Measurements from ENCODE around the gene ZACN.

The ZACN gene

GRCh38 chr17:76102944-76103273 lies 23.9 kb downstream of the ZACN start:
- no peak for DNase-seq (ENCODE audit: low read depth, low spot score)

DNA sequence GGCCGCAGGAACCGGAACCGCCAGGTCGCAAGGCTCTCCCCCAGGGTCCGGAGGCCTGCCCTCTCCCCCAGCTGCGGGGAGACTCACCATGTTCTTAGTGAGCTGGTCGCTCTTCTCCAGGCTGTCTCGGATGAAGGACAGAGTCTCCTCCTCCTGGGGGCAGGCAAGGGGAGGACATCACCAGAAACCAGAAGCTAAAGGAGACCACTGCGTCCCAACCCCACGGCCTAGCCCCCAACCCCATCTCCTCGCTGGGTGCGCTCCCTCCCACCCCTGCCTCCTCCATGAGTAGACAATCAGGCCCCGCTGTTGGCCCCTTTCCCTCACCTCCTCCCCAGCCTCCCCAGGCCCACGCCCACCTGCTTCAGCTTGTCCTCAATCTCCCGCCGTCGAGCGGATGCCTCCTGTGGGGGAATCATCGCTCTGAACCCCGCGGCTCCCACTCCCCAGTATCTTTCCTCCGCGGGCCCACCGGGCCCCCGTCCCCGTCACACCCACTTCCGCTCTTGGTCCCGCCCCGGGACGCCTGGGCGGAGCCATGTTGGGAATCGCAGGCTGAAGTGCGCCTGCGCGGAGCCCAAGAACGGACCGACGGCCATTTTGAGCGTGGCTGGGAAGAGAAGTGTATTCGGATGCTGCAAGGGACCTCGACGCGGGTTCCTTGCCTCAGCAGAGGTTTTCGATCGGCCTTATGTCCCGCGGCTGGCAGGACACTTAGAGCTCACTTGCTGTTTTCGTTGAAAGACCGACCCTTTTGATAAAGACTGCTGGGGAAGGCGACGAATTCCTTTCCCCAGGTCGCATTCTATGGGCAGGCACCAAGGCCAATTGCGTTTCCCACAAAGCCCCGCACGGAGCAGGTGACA lies 24.5 kb downstream of the ZACN start, which contains the start of gene EXOC7:
Gene EXOC7 (minus strand): TSS at position 514 of the 866 bp plus-strand sequence. CDS start 95 bp downstream, at position 419.
- DNase-seq (ENCODE audit: low read depth, low spot score), result peak; percentile 85

- DNase-seq (ENCODE audit: low read depth, low spot score), result no peak
Observed at GRCh38 chr17:76104140-76104895, 25.3 kb downstream of the ZACN start.

- DNase-seq (ENCODE audit: low read depth, low spot score), result no peak
Observed at GRCh38 chr17:76104896-76105231, 25.9 kb downstream of the ZACN start.

- no peak for DNase-seq (ENCODE audit: low read depth, low spot score)
Observed at GRCh38 chr17:76106703-76107102, 27.7 kb downstream of the ZACN start.

GRCh38 chr17:76107509-76107908 lies 28.5 kb downstream of the ZACN start:
- no peak for DNase-seq (ENCODE audit: low read depth, low spot score)

DNA sequence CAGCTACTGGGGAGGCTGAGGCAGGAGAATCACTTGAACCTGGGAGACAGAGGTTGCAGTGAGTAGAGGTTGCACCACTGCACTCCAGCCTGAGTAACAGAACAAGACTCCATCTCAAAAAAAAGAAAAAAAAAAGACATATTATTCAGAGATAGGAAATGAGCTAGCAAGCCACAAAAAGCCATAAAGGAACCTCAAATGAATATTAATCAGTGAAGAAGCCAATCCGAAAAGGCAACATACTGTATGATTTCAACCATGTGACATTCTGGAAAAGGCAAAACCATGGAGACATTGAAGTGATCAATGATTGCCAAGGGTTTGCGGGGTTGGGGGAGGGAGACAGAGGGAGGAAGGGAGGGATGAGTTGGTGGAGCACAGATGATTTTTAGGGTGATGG lies 33.0 kb downstream of the ZACN start:
- no peak for DNase-seq (ENCODE audit: low read depth, low spot score)

GRCh38 chr17:76115138-76115754 lies 36.3 kb downstream of the ZACN start:
- no peak for DNase-seq (ENCODE audit: low read depth, low spot score)

DNA sequence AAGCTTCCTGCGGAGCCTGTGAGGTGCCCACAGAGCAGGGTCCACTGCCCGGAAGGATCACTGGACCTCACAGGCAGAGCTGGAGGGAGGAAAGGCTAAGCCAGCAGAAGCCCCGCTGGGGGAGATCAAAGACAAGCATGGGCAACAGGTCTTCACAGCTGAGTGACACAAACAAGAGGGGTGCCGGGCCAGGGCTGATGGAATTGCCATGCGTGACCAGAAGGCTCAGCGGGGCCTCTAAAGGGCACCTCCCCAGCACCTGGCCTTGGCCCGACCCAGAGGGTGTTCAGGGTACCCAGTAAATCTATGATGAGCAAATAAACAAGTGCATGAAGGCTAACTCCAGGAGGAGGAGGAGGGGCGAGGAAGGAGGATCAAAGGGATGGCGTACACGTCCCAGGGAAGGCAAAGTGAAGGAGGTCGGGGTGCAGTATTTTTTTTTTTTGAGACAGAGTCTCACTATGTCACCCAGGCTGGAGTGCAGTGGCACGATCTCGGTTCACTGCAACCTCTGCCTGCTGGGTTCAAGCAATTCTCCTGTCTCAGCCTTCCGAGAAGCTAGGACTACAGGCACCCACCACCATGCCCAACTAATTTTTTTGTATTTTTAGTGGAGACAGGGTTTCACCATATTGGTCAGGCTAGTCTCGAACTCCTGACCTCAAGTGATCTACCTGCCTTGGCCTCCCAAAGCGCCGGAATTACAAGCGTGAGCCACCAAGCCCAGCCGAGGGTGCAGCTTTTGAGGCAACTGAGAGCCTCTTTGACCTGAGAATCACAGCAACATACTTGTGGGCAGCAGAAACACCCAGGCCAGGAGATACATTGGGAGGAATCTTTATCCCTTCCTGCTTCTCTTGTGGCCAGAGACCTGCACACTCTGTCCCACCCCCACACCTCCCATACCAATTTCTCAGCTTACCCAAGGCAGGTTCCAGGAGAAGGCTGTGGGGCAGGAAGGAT lies 40.7 kb downstream of the ZACN start:
- DNase-seq (ENCODE audit: low read depth, low spot score), result no peak

DNA sequence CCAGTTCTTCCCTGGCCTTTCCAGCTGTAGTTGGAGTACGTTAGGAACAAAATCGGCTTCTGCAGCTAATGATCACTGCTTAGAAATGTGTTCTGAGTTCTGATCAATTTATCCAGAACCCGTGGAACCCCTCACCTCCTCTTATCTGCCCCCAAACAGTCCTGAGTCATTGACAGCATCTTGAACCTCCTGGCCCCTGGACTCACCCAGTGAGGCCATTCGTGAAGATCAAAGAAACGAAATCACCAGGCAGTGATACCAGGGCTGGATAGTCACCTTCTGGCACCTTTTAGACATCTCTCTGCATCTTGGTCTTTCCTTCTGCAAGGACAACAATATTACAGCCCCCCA lies 41.7 kb downstream of the ZACN start:
- no peak for DNase-seq (ENCODE audit: low read depth, low spot score)

- no peak for DNase-seq (ENCODE audit: low read depth, low spot score)
Observed at GRCh38 chr17:76121932-76122430, 43.0 kb downstream of the ZACN start.

DNA sequence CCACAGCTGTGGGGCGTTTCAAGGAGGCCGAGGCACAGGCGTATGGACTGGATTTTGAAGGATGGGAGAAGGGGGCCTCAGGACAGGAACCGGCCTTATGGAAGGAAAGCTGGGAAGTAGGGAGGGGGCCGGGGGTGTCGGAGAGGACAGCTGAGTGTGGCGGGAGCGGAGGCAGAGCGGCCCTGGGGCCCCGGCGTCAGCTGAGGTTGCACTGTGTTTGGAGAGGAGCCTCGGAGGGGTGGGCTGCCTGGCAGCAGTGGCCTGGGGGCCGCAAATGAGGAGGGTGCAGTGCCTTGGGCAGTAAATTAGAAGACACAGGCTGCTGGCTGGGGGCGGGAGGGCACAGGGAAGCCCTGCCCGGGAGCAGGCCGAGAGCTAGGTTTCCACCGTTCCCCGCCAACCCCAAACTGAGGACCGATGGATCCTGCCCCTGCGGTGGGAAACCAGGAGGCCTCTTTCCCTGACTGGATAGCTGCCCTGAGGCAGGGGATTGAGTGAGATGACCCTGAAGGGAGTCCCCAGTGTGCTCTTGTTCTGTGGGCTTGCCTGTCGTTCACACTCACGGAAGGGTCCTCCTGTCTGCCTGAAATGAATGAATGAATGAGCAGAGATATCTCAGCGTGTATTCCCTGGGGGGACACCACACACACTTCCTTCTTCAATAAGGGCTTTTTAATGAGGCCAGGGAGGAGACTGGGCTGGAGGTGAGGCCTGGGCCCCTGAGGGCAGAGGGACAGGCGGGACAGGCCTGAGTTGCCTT lies 43.6 kb downstream of the ZACN start:
- no peak for DNase-seq (ENCODE audit: low read depth, low spot score)

- no peak for DNase-seq (ENCODE audit: low read depth, low spot score)
Observed at GRCh38 chr17:76123191-76123499, 44.2 kb downstream of the ZACN start.

DNA sequence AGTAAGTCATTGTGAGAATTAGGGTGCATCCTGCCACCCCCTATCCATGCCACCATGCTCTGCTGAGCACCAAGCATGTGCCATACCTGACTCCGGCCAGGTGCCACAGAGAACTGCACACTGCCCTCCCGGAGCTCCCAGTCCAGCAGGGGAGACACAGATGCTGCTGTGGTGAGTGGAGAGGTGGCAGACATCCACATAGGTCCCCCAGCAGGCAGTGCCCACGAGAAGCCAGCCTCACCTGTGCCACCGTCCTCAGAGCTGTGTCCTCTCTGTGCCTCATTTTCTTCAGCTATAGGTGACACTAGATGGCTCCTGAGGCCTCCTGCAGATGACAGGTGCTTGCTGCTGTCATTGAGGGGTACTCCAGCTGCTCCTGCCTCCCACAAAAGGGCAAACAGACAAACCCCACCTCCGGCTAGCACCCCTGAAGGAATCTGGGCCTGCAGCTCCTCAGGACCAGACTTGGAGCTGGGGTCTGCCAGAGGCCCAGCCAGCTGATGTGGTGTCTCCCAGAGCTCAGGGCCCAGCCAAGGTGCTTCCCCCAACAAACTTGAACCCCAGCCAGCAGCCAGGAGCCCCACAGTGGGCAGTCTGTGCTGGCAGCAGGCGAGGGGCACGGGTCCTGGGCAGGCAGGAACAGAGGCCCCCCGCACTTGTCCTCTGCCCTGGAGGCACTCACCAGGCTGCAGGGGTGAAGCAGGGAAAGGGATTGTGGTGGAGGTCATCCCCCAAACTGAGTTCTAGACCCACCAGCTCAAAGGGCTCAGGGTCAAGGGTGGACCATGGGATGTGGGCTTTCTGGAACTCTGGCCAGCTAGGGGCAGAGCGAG lies 45.0 kb downstream of the ZACN start:
- DNase-seq (ENCODE audit: low read depth, low spot score), result no peak

DNA sequence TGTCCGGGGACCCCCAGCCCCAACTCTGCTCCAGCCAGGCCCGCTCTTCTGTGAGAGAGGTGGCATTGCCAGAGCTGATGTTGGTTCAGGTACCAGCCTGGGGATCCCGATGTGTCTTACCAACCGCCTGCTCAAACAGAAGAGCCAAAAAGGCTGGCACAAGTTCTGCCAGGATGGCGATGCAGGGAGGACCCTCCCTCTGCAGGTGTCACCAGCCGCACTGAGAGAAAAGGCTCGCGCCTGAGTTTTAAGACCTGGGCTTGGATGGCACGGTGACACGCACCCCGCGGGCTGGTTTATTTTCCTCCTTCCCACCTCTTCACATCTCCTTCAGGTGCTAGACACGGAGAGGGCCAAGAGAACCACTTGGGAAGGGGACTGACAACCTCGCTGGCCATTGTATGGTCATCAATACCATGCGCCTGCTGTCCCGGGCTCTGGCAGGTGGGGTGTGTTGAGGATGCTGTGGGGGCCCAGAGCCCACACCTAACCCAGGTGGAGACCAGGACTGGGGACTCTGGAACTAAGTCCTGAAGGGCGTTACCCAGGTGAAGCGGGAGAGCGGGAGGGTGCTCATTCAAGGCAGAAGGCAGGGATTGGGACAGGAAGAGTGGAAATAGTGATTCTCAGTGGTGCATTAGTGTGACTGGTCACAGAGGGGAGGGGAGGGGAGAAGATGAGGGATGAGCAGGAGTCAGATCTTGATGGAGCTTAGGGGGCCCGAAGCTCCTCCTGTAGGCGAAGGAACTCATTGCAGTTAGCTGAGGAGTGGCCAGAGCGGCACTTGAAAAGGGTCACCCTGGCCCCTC lies 45.8 kb downstream of the ZACN start:
- DNase-seq (ENCODE audit: low read depth, low spot score), result no peak

- no peak for DNase-seq (ENCODE audit: low read depth, low spot score)
Observed at GRCh38 chr17:76125391-76125675, 46.4 kb downstream of the ZACN start.

DNA sequence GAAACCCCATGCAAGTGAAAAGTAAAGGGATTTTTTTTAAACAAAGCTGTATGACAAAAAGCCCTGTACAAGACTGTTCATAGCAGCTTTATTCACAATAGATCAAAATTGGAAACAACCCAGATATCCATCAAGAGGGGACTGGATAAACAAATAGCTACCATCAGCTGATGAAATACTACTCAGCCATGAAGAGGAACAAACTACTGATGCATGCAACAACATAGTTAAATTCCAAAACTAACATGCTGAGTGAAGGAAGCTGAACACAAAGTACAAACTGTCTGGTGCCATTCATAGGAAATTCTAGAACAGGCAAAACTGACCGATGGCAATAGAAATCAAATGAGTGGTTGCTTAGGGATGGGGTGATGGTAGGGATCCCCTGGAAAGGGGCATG lies 46.9 kb downstream of the ZACN start:
- DNase-seq (ENCODE audit: low read depth, low spot score), result no peak

DNA sequence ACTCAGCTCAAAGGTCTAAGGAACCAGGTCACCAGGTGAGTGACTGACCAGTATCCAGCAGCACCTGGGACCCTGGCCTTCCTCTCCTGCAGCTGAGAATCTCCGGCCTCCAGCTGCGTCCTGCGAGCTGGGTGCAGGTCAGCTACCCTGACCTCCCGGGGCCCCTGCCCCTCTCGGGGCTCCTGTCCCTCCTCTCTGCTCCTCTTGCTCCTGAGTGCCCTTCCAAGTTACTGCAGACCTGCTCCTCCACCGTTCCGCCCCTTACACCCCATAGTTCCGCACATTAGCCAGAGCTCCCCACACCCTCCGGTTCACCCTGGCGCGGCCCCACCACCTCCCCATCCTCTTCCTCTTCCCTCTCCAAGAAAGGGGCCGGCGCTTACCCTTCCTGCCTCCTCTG lies 51.5 kb downstream of the ZACN start:
- no peak for DNase-seq (ENCODE audit: low read depth, low spot score)

DNA sequence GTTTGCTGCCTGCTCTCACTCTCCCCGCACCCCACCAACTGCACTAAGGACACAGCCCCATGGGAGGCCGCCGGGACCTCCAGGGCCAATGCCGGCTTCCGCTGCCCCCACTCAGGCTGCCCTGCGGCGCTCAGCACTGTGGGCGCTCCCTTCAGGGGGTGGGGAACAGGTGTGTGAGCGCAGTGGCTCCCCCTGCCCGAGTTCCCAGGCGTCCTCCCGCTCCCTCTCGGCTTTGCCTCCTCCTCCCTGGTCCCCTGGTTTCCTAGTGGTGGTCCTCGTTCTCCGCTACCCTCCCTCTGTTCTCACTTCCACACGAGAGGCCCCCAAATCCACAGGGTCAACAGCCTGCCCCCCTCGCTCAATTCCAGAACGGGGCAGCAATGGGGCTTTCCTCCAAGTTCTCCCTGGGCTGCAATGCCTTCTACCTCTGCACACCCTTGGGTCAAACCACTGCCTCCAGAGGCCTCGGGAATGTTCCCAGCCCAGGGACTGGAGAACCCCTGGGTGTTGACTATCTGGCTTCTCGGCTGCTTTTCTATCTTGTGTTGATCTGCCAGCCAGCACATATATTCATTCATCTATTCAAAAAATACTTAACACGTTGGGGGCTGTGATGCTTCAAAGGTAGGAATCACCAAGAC lies 52.2 kb downstream of the ZACN start:
- DNase-seq (ENCODE audit: low read depth, low spot score), result no peak
